Right renal cortex interstitium (tissue), 3 donors: ENCODE results near the gene PSME1. TPM values are rescaled to one million over a fixed set of nuclear protein-coding genes. Genes with fewer than 3 reads are reported as not detected.
A peak's percentile ranks its signal among the peaks of the same experiment; 100 is the strongest.
"Not testable (repeated sequence)": the region's sequence is repeated elsewhere in the genome, so short reads cannot be mapped to it uniquely, and the experiment has no call there.

Source experiments
- DNase-seq, 3 donors: peaks; one replicate each; pipeline ENCODE4 v3.0.0-alpha.2; 2013; ENCODE audit warnings: low read depth in 3 of 3, low spot score in 2 of 3
- polyA plus RNA-seq, 3 donors: library from polyadenylated mRNA; unstranded; fragments of 120-200 nt; gene quantifications; one replicate each; pipeline ENCODE4 v1.2.1, GENCODE V29; 2013; ENCODE audit not compliant: insufficient read length in 3 of 3

The PSME1 gene
- polyA plus RNA-seq, 3 donors = 216 to 231 (median 224) TPM

DNA sequence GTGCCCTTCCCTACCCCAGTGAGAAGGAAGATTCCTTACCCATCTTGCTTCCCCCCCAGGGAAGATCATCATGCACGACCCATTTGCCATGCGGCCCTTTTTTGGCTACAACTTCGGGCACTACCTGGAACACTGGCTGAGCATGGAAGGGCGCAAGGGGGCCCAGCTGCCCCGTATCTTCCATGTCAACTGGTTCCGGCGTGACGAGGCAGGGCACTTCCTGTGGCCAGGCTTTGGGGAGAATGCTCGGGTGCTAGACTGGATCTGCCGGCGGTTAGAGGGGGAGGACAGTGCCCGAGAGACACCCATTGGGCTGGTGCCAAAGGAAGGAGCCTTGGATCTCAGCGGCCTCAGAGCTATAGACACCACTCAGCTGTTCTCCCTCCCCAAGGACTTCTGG is 32.5 kb upstream of the PSME1 start:
- DNase-seq = no peak

- not testable (repeated sequence) for DNase-seq
Measured at GRCh38 chr14:24105609-24106239, 30.3 kb upstream of the PSME1 start.

DNA sequence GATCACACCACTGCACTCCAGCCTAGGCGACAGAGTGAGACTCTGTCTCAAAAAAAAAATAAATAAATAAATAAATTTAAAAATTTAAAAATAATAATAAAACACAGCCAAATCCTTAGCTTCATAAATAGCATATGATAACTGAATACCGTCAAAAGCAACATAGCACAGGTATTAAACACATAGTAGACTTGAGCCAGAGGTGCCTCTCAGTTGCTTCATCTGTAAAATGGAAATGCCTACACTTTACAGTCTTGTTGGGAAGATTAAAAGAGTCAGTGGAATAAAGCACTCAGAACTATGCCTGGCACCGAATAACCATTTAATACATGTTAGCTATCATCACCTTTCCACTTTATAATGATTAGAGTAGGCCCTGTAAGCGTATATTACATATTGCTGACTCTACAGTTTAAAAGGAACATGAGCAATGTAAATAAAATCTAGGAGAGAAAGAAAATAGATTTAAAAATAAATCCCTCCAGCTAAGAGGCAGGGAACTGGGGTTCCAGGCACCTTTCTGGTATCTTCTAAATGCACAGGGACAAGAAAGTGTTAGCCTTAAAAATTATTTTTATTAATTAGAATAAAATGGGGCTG is 29.2 kb upstream of the PSME1 start:
- DNase-seq = no peak

DNA sequence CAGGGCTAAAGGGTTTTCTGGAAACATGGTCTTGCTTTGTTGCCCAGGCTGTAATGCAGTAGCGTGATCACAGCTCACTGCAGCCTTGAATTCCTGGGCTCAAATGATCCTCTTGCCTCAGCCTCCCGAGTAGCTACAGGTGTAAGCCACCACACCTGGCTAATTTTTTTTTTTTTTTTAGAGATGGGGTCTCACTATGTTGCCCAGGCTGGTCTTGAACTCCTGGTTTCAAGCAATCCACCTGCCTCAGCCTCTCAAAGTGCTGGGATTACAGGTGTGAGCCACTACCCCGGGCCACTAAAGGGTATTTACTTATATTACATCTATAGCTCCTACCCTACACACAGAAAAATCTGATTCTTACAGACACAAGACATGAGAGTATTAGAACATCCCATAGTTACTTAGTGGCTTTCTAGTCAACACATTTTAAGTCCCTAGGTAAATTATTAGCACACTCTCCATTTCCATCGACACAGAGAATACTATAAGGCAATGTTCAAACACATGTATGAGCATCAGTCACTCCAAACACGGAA is 27.6 kb upstream of the PSME1 start:
- no peak for DNase-seq

DNA sequence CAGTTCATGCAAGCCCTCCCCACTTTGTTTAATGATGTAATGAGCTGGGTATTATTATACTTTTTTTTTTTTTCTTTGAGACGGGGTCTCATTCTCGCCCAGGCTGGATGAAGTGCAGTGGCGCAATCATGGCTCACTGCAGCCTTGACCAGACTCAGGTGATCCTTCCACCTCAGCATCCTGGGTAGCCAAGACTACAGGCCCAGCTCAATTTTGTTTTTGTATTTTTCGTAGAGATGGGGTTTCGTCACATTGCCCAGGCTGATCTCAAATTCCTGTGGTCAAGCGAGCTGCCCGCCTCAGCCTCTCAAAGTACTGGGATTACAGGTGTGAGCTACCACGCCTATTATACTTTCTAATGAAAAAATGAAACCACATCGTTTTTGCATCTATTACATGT is 25.9 kb upstream of the PSME1 start:
- DNase-seq = no peak

- no peak for DNase-seq
Measured at GRCh38 chr14:24110523-24110922, 25.5 kb upstream of the PSME1 start.

DNA sequence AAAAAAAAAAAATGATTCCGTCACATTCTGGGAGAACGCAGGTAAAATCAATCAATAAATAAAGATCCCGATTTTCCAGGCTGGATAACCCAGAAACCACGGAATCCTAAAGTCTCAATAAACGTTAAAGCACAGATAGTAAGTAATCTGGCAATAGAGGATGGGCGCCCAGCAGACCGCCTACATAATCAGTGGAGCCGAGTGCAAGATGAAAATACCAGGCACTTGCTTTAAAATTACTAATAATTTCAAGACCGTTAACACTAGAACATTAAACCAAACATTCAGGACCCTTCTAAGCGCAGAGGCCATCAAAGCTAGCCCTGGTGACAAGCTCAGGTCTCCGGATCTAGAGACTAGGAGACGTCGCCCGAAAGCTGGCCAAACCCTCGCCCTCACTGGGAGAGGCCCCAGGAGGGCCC is 22.6 kb upstream of the PSME1 start:
- no peak for DNase-seq

GRCh38 chr14:24113801-24114531 is 22.0 kb upstream of the PSME1 start:
- peak in 2 of 3 donors; percentile 76 to 77 for DNase-seq

DNA sequence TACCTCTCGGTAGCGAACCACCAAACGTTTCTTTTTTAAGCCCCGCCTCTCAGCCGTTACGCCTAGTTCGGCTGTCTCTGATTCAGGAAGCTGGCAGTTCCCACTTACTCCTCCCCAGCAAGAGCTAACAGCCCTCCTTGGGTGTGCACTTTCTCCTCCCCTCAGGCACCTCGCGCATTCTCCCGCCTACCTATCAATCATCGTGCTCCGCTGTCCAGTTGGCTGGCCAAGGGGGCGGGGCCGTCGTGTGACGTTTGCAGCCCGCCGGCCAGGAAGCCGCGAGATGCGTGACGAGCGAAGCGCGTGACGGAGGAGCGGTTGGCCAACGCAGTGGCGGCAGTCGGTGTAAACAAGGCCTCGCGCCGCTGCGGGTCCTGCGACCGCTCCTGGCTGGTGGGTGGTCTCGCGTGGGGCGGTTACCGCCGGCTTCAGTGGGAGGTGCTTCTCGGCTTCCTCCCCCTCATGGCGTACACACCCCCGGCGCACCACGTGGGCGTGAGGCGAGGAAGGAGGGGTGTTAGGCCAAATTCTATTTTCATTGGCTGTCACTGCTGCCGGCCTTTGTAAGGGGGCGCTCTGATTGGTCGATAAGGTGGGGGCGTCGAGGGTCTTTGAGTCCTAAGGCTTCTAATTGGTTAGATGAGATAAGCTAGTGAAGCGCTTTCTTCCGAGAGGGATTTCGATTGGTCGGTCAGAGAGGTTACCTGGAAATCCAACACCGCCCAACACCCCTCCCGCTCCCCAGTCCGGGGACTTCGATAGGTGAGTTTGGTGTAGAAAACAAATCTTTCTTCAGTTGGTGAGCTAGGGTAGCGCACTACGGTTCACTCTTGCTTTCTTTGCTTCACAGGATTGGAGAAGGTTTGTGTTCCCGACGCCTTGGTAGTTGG is 21.2 kb upstream of the PSME1 start, which contains the start of the genes DCAF11 and NRL:
TSS of gene DCAF11 (plus strand) at position 246 of the 890 bp plus-strand sequence. CDS start 818 bp downstream, outside the sequence.
TSS of gene NRL (minus strand) at position 418 of the 890 bp plus-strand sequence. CDS start 32,101 bp downstream, outside the sequence.
- DNase-seq = peak; percentile 98 to 99 (median 99)

DNA sequence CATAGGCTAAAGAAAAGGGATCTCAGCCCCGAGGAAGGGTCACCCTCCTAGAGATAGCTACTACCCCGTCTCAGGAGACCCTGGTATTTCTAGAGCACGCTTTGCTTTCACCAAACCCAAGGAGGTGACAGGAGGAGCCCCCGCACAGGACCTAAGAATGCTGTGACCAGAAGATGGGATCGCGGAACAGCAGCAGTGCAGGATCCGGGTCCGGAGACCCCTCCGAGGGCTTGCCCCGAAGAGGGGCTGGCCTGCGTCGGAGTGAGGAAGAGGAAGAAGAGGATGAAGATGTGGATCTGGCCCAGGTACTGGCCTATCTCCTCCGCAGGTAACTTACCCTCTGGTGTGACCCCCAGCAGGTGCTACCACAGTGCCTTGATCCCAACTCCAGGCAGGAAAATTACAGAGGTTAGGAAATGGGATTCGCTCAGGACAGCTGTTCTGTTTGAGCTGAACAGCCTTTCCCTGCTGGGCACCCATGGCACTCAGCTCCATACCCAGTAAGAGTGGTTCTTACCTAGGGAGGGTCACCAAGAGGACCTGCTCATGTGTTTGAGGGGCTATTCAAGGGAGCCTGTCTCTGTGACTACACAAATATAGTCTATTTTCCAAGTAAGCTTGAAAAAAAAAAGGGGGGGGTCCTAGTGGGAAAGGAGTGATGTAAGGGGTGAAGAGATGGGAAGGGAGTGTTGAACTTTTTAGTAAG is 20.4 kb upstream of the PSME1 start:
- no peak for DNase-seq

DNA sequence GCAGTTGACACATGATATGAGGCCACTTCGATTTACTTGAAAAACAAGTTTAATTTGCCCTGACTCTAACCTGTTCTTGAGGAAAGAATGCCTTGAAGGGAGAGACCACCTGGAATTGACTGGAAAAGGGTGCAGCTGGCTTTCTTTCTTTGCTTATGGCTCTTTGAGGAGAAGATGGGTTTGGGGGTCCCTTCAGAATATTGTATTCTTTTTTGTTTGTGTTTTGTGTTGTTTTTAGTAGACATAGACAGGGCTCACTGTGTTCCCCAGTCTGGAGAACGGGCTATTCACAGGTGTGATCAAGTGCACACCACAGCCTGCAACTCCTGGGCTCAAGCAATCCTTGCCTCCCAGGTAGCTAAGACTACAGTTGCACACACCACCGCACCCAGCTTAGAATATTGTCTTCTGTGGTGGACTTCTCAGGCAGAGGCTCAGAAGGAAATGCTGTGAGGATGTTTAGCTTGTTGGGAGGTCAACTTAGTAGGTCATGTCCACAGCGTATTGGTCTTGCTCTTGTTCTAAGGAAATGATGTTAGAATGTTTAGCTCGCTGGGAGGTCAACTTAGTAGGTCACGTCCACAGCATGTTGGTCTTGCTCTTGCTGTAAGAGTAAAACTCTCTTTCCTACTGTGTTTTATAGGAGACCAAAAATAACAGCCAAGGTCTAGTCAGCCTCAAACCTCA is 19.7 kb upstream of the PSME1 start:
- no peak for DNase-seq

DNA sequence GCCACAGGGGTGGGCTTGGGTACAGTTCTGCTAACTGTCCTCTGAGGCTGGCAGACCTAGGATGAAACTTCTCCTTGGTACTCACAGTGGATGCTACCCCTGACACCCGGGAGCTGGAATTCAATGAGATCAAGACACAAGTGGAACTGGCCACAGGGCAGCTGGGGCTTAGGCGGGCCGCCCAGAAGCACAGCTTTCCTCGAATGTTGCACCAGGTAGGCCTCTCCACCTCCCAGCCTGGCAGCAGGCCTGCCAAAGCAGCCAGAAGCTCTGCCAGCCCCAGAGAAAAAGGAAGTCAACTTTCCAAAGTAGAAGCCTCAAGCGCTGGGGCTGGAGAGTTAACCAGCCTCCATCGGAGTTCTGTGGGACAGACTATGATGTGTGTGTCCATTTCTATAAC is 18.8 kb upstream of the PSME1 start:
- DNase-seq = no peak

DNA sequence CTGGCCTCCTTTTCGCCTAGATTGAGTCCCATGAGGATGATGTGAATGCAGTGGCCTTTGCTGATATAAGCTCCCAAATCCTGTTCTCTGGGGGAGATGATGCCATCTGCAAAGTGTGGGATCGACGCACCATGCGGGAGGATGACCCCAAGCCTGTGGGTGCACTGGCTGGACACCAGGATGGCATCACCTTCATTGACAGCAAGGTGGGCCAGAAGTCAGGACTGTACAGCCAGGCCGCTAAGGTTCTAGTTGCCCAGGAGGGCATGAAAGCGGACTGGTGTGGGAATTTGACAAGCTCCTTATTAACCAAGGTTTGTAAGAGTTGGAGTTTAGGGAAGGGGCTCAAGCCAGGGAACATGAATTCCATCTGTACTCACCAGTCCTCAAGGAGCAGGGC is 16.3 kb upstream of the PSME1 start:
- DNase-seq = no peak

- DNase-seq = no peak
Measured at GRCh38 chr14:24121210-24121609, 14.8 kb upstream of the PSME1 start.

DNA sequence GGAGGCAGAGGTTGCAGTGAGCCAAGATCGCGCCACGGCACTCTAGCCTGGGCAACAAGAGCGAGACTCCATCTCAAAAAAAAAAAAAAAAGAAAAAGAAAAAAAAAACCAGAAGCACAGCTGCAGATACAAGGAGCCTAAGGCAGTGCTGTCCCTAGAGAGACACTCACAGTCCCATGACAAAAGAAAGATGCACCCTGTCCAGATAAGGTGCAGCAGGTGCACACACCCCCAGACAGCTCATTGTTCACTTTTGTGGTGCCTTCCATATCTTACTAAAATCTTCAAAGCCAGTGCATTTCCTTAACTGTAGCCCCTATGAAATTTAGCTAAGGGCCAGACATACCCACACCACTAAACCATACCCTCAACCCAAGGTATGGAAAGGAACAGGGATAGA is 13.6 kb upstream of the PSME1 start:
- no peak for DNase-seq

GRCh38 chr14:24122898-24123297 is 13.1 kb upstream of the PSME1 start:
- no peak for DNase-seq

DNA sequence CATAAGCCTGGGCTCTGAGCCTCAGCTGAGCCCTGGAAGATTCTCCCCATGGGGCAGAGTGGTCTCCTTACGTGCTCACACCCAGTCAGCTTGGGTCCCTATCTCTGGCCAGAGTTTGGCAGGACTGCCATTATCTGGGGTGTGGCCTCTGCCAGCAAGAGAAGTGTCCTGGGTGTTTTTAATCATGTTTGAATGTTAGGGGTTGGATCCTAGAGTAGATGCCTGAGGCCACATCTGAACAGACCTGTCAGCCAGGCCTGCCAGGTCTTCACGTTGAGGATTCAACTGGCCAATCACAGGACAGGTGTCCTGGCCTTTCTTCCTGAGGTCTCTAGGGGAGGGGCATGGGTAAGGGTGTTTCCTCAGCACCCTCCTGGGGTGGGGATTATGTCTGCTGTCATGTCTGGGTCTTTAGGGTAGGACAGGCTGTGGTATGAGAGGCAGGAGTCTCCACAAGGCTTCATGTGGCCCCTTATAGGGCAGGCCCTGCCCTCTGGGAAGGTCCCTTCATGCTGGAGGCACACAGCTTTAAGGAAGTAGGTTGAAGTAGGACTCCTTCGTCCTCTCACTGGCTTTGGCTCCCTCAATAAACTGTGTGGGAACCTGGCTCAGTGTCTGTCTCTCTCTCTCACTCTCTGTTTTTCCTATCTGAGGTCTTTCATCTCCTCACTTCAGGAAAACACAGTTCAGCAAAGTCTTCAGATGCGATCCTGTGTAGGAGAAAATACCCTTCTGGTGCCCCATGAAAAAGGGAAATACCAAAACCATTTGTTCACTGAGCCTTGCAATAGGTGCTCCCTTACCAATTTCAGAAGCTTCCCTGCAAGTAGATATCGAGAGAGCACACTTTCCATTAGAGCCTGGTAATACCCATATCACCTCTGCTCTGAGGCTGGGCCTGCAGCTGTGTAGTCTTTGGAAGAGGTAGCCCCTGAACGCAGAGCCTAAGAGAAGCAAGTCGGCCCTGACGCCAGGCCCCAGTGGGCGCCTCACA is 12.3 kb upstream of the PSME1 start:
- DNase-seq = no peak

GRCh38 chr14:24126939-24127338 is 9.1 kb upstream of the PSME1 start:
- no peak for DNase-seq
